HCT116 (cell line): ENCODE measurements around the gene LIPE. TPM values are rescaled to one million over a fixed set of nuclear protein-coding genes. Genes with fewer than 3 reads are reported as not detected.
A peak's percentile ranks its signal among the peaks of the same experiment; 100 is the strongest.

ENCODE experiments used
- ATAC-seq: fragments of 200-7000 bp; cut with Tn5 transposase; 2 replicates; pipeline ENCODE4 v1.9.1; 2020; ENCODE audit warnings: mild to moderate bottlenecking, moderate library complexity
- BruUV-seq: library from RNA; stranded (reverse); fragments of 400-500 nt; replicated peaks from 2 replicates; lab custom pipeline; 2021; lab: Mats Ljungman, UMichigan
- CTCF ChIA-PET: fragments of 300-600 bp; sonication (Branson Sonifier 250); formaldehyde crosslinking; loops from one replicate; lab custom pipeline; 2021; ENCODE audit warnings: antibody characterized with exemption; lab: Charles Lee
- POLR2A ChIA-PET: fragments of 300-600, 350-600 bp; sonication (Branson Sonifier 250); formaldehyde crosslinking; loops from one replicate; lab custom pipeline; 2021; ENCODE audit warnings: antibody characterized with exemption; lab: Charles Lee
- RAD21 ChIA-PET, 2 experiments: fragments of 300-600 bp; sonication (Branson Sonifier 250); formaldehyde crosslinking; loops; one replicate each; lab custom pipeline; 2023; ENCODE audit warnings: low total read pairs in 2 of 2; ENCODE audit not compliant: uncharacterized antibody in 2 of 2, unreplicated experiment in 2 of 2, low non-redundant PET in 1 of 2; lab: Charles Lee
- DNase-seq: peaks from one replicate; pipeline ENCODE4 v3.0.0-alpha.2; 2010; ENCODE audit warnings: low read depth, low spot score
- H2AFZ ChIP-seq: fragments of 200-600 bp; shearing (Covaris generic), sonication (generic); 2 replicates; pipeline ENCODE4 v1.6.1; 2017; ENCODE audit warnings: low read depth, mixed run types, mixed read lengths, antibody characterized with exemption, low read length; ENCODE audit not compliant: poor library complexity, severe bottlenecking
- H3K27ac ChIP-seq: 2 replicates; pipeline ENCODE4 v1.5.1; 2012; ENCODE audit warnings: low read depth, low read length
- H3K27me3 ChIP-seq: fragments of 200-600 bp; sonication (generic); 2 replicates; pipeline ENCODE4 v1.6.1; 2016; ENCODE audit warnings: mixed run types, low read length, mixed read lengths; ENCODE audit not compliant: insufficient read depth
- H3K36me3 ChIP-seq, 2 experiments: fragments of 200-500 bp in 1 of 2; fragments of 200-600 bp in 1 of 2; sonication (Bioruptor generic) in 1 of 2; sonication (generic) in 1 of 2; 2 replicates each; pipeline versions ENCODE4 v1.5.1 to v1.6.1; 2014 to 2016; ENCODE audit warnings: low read length in 2 of 2, inconsistent platforms in 1 of 2, mixed read lengths in 1 of 2, mixed run types in 1 of 2; ENCODE audit not compliant: insufficient read depth in 2 of 2, control insufficient read depth in 1 of 2
- H3K4me1 ChIP-seq, 2 experiments: fragments of 200-600 bp in 1 of 2; sonication (generic) in 1 of 2; 2 replicates each; pipeline versions ENCODE4 v1.5.1 to v1.6.1; 2012 to 2017; ENCODE audit warnings: low read length in 2 of 2, inconsistent platforms in 1 of 2, mild to moderate bottlenecking in 1 of 2, mixed read lengths in 1 of 2, mixed run types in 1 of 2, moderate library complexity in 1 of 2; ENCODE audit not compliant: insufficient read depth in 2 of 2, control insufficient read depth in 1 of 2
- H3K4me2 ChIP-seq: fragments of 200-600 bp; sonication (generic); 2 replicates; pipeline ENCODE4 v1.6.1; 2017; ENCODE audit warnings: mixed run types, low read length, mixed read lengths
- H3K4me3 ChIP-seq, 2 experiments: fragments of 200-600 bp in 1 of 2; sonication (generic) in 1 of 2; replicated peaks in 1 of 2; 2 replicates each; pipeline ENCODE4 v1.5.1; 2011 to 2016; ENCODE audit warnings: low read length in 2 of 2, control low read depth in 1 of 2, low read depth in 1 of 2, mild to moderate bottlenecking in 1 of 2, mixed read lengths in 1 of 2, mixed run types in 1 of 2
- H3K79me2 ChIP-seq: fragments of 200-600 bp; sonication (generic); 2 replicates; pipeline ENCODE4 v1.6.1; 2017; ENCODE audit warnings: mild to moderate bottlenecking, mixed run types, low read length, moderate library complexity, mixed read lengths; ENCODE audit not compliant: insufficient read depth
- H3K9ac ChIP-seq: fragments of 200-600 bp; sonication (generic); 2 replicates; pipeline ENCODE4 v1.6.1; 2016; ENCODE audit warnings: low read length, mixed read lengths
- H3K9me2 ChIP-seq: fragments of 200-600 bp; sonication (generic), shearing (Covaris generic); 2 replicates; pipeline ENCODE4 v1.6.1; 2017; ENCODE audit warnings: mixed run types, mild to moderate bottlenecking, moderate library complexity; ENCODE audit not compliant: insufficient read depth
- H3K9me3 ChIP-seq, 2 experiments: fragments of 200-500 bp in 1 of 2; fragments of 200-600 bp in 1 of 2; sonication (Bioruptor generic) in 1 of 2; sonication (generic) in 1 of 2; 2 replicates each; pipeline ENCODE4 v1.6.1; 2014 to 2017; ENCODE audit warnings: low read length in 2 of 2, mixed read lengths in 2 of 2, inconsistent platforms in 1 of 2, low read depth in 1 of 2, mild to moderate bottlenecking in 1 of 2, mixed run types in 1 of 2, moderate library complexity in 1 of 2; ENCODE audit not compliant: control insufficient read depth in 1 of 2, insufficient read depth in 1 of 2
- H4K20me1 ChIP-seq: fragments of 200-600 bp; sonication (generic), shearing (Covaris generic); 2 replicates; pipeline ENCODE4 v1.6.1; 2017; ENCODE audit warnings: mixed run types, mild to moderate bottlenecking, moderate library complexity; ENCODE audit not compliant: insufficient read depth
- CBX3 ChIP-seq: IDR thresholded peaks from 2 replicates; pipeline ENCODE4 v1.6.1; 2012; ENCODE audit warnings: low read depth
- EGR1 ChIP-seq: IDR thresholded peaks from 2 replicates; pipeline ENCODE4 v1.6.1; 2012; ENCODE audit warnings: low read depth
- ELF1 ChIP-seq: IDR thresholded peaks from 2 replicates; pipeline ENCODE4 v1.6.1; 2012; ENCODE audit warnings: low read depth, borderline replicate concordance
- EZH2phosphoT487 ChIP-seq: fragments of 200-600 bp; IDR thresholded peaks from 2 replicates; pipeline ENCODE4 v1.6.1; 2018; ENCODE audit warnings: antibody characterized with exemption, borderline replicate concordance
- FOSL1 ChIP-seq: IDR thresholded peaks from 2 replicates; pipeline ENCODE4 v1.6.1; 2012; ENCODE audit warnings: low read depth
- JUND ChIP-seq: IDR thresholded peaks from 2 replicates; pipeline ENCODE4 v1.6.1; 2012
- POLR2AphosphoS5 ChIP-seq: IDR thresholded peaks from 2 replicates; pipeline ENCODE4 v1.6.1; 2011; ENCODE audit warnings: mild to moderate bottlenecking, low read depth, low read length, moderate library complexity
- SIN3A ChIP-seq: IDR thresholded peaks from 2 replicates; pipeline ENCODE4 v1.6.1; 2012; ENCODE audit warnings: low read depth
- SP1 ChIP-seq: IDR thresholded peaks from 2 replicates; pipeline ENCODE4 v1.6.1; 2012; ENCODE audit warnings: low read depth
- SRF ChIP-seq: IDR thresholded peaks from 2 replicates; pipeline ENCODE4 v1.6.1; 2012; ENCODE audit warnings: low read depth
- ZFX ChIP-seq: fragments of 450-650 bp; IDR thresholded peaks from 2 replicates; pipeline ENCODE4 v1.6.1; 2017
- ZNF274 ChIP-seq: fragments of 200-500 bp; sonication (Bioruptor generic); IDR thresholded peaks from 2 replicates; pipeline ENCODE4 v1.6.1; 2014; ENCODE audit warnings: mild to moderate bottlenecking, low read depth, low read length, inconsistent platforms
- intact Hi-C: fragments of 100-400 bp; cut with micrococcal nuclease; formaldehyde crosslinking; loops from 2 replicates; pipeline ENCODE4 v1.10.0; 2022
- total RNA-seq: library from RNA; stranded (reverse); gene quantifications from one replicate; pipeline ENCODE4 v1.2.1, GENCODE V29; 2021; ENCODE audit not compliant: unreplicated experiment
- TF ChIP-seq, protein P1 (sequence below): IDR thresholded peaks from 2 replicates; pipeline ENCODE4 v1.6.1; 2011; ENCODE audit warnings: mild to moderate bottlenecking, low read length, moderate library complexity; ENCODE audit not compliant: insufficient replicate concordance; ENCODE audit errors: extremely low read depth

Gene LIPE
- total RNA-seq, 1 experiment from 2014 or later, result 11.3 TPM

DNA sequence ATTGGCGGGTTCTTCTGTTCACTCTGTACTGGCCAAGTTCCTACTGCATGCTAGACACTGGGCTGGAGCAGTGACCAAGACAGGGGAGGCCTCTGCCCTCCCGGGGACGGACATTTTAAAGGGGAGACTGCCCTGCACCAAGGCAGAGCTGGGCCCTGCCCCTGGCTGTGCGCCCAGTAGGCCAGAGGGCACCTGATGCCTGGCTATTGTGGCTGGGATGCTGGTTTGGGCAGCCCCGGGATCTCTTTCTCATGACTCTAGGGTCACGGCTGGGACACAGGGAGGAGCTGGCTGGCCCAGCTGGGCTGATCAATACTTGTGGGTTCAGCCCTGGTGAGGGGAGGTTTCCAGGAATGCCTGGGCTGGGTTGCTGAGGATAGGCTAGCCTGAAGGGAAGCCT is 17.7 kb downstream of the LIPE start:
- BruUV-seq, result no TSS peak
- ChIA-PET CTCF (interaction anchor here (1.3 to 1.4 kb wide), 2 partner anchors 11 to 13 kb away, joined by 3 read pairs; no protein-coding TSS in a partner anchor), POLR2A (no interaction called here), RAD21 (no interaction called here)
- Histone ChIP-seq H3K4me3 (no peak overlapping the region), H3K9ac (no peak overlapping the region), H3K27ac (no peak overlapping the region), H3K79me2 (peaks cover 2% of the 10 kb centered on the region; the same call in 1 of the 2 replicates), H2AFZ (no peak overlapping the region), H3K4me1 (peaks cover 14 to 21% of the 10 kb centered on the region in 2 experiments), H3K4me2 (no peak overlapping the region), H3K36me3 (no peaks in the 10 kb centered on the region; a peak in 1 of 4 replicates), H3K9me2 (no peaks in the 10 kb centered on the region), H4K20me1 (no peaks in the 10 kb centered on the region), H3K9me3 (no peaks in the 10 kb centered on the region), H3K27me3 (no peaks in the 10 kb centered on the region)
- no peak for TF ChIP-seq FOSL1
- TF ChIP-seq, protein P1, sequence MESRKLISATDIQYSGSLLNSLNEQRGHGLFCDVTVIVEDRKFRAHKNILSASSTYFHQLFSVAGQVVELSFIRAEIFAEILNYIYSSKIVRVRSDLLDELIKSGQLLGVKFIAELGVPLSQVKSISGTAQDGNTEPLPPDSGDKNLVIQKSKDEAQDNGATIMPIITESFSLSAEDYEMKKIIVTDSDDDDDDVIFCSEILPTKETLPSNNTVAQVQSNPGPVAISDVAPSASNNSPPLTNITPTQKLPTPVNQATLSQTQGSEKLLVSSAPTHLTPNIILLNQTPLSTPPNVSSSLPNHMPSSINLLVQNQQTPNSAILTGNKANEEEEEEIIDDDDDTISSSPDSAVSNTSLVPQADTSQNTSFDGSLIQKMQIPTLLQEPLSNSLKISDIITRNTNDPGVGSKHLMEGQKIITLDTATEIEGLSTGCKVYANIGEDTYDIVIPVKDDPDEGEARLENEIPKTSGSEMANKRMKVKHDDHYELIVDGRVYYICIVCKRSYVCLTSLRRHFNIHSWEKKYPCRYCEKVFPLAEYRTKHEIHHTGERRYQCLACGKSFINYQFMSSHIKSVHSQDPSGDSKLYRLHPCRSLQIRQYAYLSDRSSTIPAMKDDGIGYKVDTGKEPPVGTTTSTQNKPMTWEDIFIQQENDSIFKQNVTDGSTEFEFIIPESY, result no peak
- TF ChIP-seq SP1, result no peak
- no peak for TF ChIP-seq EZH2phosphoT487
- no peak for TF ChIP-seq POLR2AphosphoS5
- no peak for TF ChIP-seq ELF1
- ATAC-seq, result 0 out of 2 replicates have a peak, but pooled peaks have one; percentile 12
- no peak for DNase-seq
- intact Hi-C loops, result no loop called here

DNA sequence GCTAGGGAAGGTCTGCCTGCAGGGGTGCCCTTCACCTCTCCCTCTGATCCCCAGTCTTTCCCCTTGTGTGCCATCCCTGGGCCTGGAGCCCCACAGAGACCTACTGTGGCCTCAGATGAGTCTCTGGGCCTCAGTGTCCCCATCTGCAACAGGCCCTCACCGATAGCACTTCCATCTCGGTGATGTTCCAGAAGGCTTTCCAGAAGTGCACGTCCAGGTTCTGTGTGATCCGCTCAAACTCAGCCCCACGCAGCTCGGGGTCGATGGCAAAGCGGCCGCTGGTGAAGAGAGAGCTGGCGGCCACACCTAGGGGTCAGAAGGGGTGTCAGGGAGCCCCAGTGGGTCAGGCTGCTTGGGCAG is 19.4 kb downstream of the LIPE start:
- RAD21 ChIA-PET, result no interaction called here
- H3K4me3 ChIP-seq, result no peak overlapping the region
- no peak overlapping the region for H2AFZ ChIP-seq
- peaks cover 3% of the 10 kb centered on the region; the same call in 1 of the 2 replicates for H3K79me2 ChIP-seq
- ATAC-seq (no peak), DNase-seq (no peak)
- H4K20me1 ChIP-seq, result no peaks in the 10 kb centered on the region
- no peak overlapping the region for H3K27ac ChIP-seq
- H3K9me3 ChIP-seq, result no peaks in the 10 kb centered on the region
- H3K4me1 ChIP-seq, result peaks cover 14 to 21% of the 10 kb centered on the region in 2 experiments
- BruUV-seq, result no TSS peak
- no peak for TF ChIP-seq ZFX
- TF ChIP-seq ZNF274, result no peak
- TF ChIP-seq, protein P1, result no peak
- no peak for TF ChIP-seq JUND
- no peak for TF ChIP-seq POLR2AphosphoS5
- no peak for TF ChIP-seq SRF
- no peak for TF ChIP-seq CBX3
- no peak for TF ChIP-seq EGR1
- no peak for TF ChIP-seq SP1
- no peak for TF ChIP-seq SIN3A
- CTCF ChIA-PET, result no interaction called here
- H3K9me2 ChIP-seq, result no peaks in the 10 kb centered on the region
- intact Hi-C loops, result no loop called here
- H3K9ac ChIP-seq, result no peak overlapping the region
- H3K27me3 ChIP-seq, result no peaks in the 10 kb centered on the region
- no peaks in the 10 kb centered on the region; a peak in 2 of 4 replicates for H3K36me3 ChIP-seq
- no peak overlapping the region for H3K4me2 ChIP-seq
- POLR2A ChIA-PET, result no interaction called here
